Muscle of leg (tissue), 11 donors: ENCODE results near the gene SRP14. TPM values are rescaled to one million over a fixed set of nuclear protein-coding genes. Genes with fewer than 3 reads are reported as not detected.
"Not testable (repeated sequence)": the region's sequence is repeated elsewhere in the genome, so short reads cannot be mapped to it uniquely, and the experiment has no call there.

Source experiments
- DNase-seq: peaks from one replicate; pipeline ENCODE4 v3.0.0; 2013
- H3K27ac ChIP-seq: one replicate; pipeline ENCODE4 v1.5.1; 2013; ENCODE audit warnings: mild to moderate bottlenecking, low read length, control low read depth
- H3K27me3 ChIP-seq: one replicate; pipeline ENCODE4 v1.6.1; 2013; ENCODE audit warnings: low read length; ENCODE audit not compliant: control insufficient read depth, insufficient read depth
- H3K36me3 ChIP-seq: one replicate; pipeline ENCODE4 v1.6.1; 2013; ENCODE audit warnings: low read length; ENCODE audit not compliant: control insufficient read depth, insufficient read depth
- H3K4me1 ChIP-seq: one replicate; pipeline ENCODE4 v1.6.1; 2013; ENCODE audit warnings: low read length; ENCODE audit not compliant: control insufficient read depth, insufficient read depth
- H3K4me3 ChIP-seq: one replicate; pipeline ENCODE4 v1.5.1; 2013; ENCODE audit warnings: low read length, control low read depth
- H3K9me3 ChIP-seq: replicated peaks from 2 replicates; pipeline ENCODE4 v1.6.1; 2013; ENCODE audit warnings: low read depth, low read length; ENCODE audit not compliant: control insufficient read depth
- WGBS: methylation state at CpG from one replicate; pipeline ENCODE4 v1.1.5; 2013; ENCODE audit warnings: missing lambda C conversion rate; ENCODE audit not compliant: insufficient coverage; 5-methylcytosine and 5-hydroxymethylcytosine counted together
- polyA plus RNA-seq, 8 donors: library from polyadenylated mRNA; unstranded; fragments of 120-200 nt; gene quantifications; one replicate each; pipeline versions ENCODE4 v1.2.1 to v1.2.3, GENCODE V29; 2013; ENCODE audit warnings: inconsistent platforms in 1 of 8, low replicate concordance in 1 of 8; ENCODE audit not compliant: insufficient read length in 8 of 8, insufficient read depth in 1 of 8
- total RNA-seq: library from RNA; stranded (reverse); fragments of 120-200 nt; gene quantifications from one replicate; pipeline ENCODE4 v1.2.4, GENCODE V29; 2013

Gene SRP14
- total and polyA plus RNA-seq, 9 donors = 148 to 493 (median 355) TPM

- Histone ChIP-seq H3K27me3 (no peaks in the 10 kb centered on the region), H3K4me3 (no peak overlapping the region), H3K4me1 (no peaks in the 10 kb centered on the region), H3K9me3 (no peaks in the 10 kb centered on the region), H3K36me3 (peaks cover 72% of the 10 kb centered on the region), H3K27ac (no peak overlapping the region)
- WGBS = no CpG with 5 or more reads among the region's 3 CpGs
- DNase-seq = no peak
Measured at GRCh38 chr15:40006003-40006402, 33.0 kb downstream of the SRP14 start.

- Histone ChIP-seq H3K4me1 (no peaks in the 10 kb centered on the region), H3K9me3 (no peaks in the 10 kb centered on the region), H3K27ac (no peak overlapping the region), H3K36me3 (peaks cover 60% of the 10 kb centered on the region), H3K27me3 (no peaks in the 10 kb centered on the region), H3K4me3 (no peak overlapping the region)
- no peak for DNase-seq
- 96% methylated on average over 3 of the region's 7 CpGs for WGBS
Measured at GRCh38 chr15:40003116-40003916, 35.7 kb downstream of the SRP14 start.

- no peaks in the 10 kb centered on the region for H3K4me1 ChIP-seq
- H3K9me3 ChIP-seq = no peaks in the 10 kb centered on the region
- H3K27ac ChIP-seq = no peak overlapping the region
- no peaks in the 10 kb centered on the region for H3K27me3 ChIP-seq
- no peak for DNase-seq
- H3K36me3 ChIP-seq = peaks cover 51% of the 10 kb centered on the region
- WGBS = no CpG with 5 or more reads among the region's 2 CpGs
- H3K4me3 ChIP-seq = no peak overlapping the region
Measured at GRCh38 chr15:40002295-40002694, 36.7 kb downstream of the SRP14 start.

DNA sequence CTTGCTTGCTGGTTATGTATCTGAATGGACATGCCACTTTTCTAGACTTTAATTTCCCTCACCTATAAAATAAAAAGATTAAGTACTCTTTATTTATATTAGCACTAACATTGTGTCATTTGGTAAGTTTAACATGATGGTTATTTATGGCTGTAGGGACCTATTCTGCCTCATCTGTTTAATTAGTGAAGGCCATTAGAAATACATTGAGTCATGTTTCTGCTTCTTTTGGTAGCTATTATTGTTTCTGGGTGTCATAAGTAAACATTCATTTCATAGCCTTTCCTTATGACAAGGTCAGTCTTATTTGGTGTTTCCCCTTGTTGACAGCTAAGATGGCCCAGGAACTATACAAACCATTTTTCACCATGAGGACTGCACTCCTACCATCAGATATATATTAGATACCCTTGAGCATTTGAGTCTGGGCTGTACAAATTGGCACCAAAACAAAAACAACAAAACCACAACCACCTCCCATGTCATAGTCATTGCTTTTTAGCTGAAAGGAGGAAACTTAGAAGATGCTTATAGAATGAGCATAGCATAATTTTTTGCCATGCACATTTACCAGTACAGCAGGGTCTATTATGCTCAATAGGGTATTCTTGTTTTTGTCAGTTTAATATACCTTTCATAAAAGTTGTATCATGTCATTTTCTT lies 39.3 kb downstream of the SRP14 start:
- Histone ChIP-seq H3K27me3 (no peaks in the 10 kb centered on the region), H3K4me1 (no peaks in the 10 kb centered on the region), H3K27ac (no peak overlapping the region), H3K36me3 (peaks cover 45% of the 10 kb centered on the region), H3K4me3 (no peak overlapping the region), H3K9me3 (no peaks in the 10 kb centered on the region)
- no peak for DNase-seq

DNA sequence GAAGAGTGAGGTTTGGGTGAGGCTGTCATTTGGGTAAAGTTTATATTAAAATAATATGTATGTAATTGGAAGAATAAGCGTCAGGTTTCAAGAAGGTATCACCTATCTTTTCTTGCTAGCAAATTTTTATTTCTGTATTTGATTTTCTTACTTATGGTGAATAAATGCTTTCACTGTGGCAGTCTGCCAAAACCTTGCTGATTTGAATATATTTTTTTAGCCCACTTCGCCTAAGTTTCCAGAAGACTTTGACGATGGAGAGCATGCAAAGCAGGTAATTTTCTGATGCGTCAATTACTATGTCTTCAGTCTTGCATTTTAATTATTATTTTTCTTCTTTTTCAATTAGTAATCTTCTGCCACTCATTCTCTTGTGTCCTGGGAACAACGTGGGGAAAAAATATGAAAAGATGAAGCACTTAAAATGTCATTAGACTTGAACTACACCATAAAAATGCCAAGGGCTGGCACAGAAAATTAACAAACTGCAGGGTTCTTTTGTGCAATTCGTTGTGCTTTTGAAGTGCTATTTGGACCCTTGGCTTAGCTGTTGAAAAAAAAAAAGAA lies 40.4 kb downstream of the SRP14 start:
- Histone ChIP-seq H3K27me3 (no peaks in the 10 kb centered on the region), H3K36me3 (peaks cover 48% of the 10 kb centered on the region), H3K27ac (no peak overlapping the region), H3K4me3 (no peak overlapping the region), H3K9me3 (no peaks in the 10 kb centered on the region), H3K4me1 (no peaks in the 10 kb centered on the region)
- no CpG with 5 or more reads among the region's 6 CpGs for WGBS
- DNase-seq = no peak

GRCh38 chr15:39997639-39998038 lies 41.3 kb downstream of the SRP14 start:
- no CpG with 5 or more reads among the region's 6 CpGs for WGBS
- Histone ChIP-seq H3K36me3 (peaks cover 50% of the 10 kb centered on the region), H3K4me1 (no peaks in the 10 kb centered on the region), H3K27ac (no peak overlapping the region), H3K27me3 (no peaks in the 10 kb centered on the region), H3K4me3 (no peak overlapping the region), H3K9me3 (no peaks in the 10 kb centered on the region)
- no peak for DNase-seq

DNA sequence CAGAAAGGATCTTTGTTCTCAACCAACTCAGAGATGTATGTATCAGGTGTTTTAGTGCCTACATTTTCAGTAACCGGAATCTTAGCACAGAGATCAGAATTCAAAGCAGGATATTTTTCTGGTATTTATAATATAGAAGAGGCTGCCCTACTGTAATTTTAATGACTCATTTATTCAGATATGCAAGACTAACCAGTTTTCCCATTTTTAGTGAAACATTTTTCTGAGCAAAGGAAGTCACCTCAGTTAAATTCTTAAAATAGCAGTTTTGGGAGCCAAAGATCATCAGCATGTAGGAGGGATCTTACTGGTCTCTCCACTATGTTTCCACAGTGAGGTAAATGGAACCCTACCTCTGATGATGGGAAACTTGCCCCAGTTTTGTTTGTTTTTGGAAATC lies 42.0 kb downstream of the SRP14 start:
- H3K4me1 ChIP-seq = no peaks in the 10 kb centered on the region
- no peak overlapping the region for H3K27ac ChIP-seq
- H3K4me3 ChIP-seq = no peak overlapping the region
- no peak for DNase-seq
- no CpG with 5 or more reads among the region's 1 CpG for WGBS
- H3K27me3 ChIP-seq = no peaks in the 10 kb centered on the region
- peaks cover 49% of the 10 kb centered on the region for H3K36me3 ChIP-seq
- no peaks in the 10 kb centered on the region for H3K9me3 ChIP-seq

DNA sequence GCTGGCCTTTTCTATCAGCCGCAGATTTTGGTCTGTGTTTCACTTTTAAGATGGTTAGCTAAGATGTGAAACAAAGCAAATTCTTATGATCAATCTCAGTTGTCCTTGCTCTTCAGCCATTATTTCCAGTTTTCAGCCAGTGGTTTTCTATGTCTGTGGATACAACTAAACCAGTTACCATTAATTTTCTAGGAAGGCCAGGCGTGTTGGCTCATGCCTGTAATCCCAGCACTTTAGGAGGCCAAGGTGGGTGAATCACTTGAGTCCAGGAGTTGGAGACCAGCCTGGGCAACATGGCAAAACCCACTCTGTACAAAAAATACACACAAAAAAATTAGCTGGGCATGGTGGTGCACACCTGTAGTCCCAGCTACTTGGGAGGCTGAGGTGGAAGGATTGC lies 42.8 kb downstream of the SRP14 start:
- no CpG with 5 or more reads among the region's 2 CpGs for WGBS
- not testable (repeated sequence) for H3K4me1 ChIP-seq
- H3K36me3 ChIP-seq = peaks cover 46% of the 10 kb centered on the region

DNA sequence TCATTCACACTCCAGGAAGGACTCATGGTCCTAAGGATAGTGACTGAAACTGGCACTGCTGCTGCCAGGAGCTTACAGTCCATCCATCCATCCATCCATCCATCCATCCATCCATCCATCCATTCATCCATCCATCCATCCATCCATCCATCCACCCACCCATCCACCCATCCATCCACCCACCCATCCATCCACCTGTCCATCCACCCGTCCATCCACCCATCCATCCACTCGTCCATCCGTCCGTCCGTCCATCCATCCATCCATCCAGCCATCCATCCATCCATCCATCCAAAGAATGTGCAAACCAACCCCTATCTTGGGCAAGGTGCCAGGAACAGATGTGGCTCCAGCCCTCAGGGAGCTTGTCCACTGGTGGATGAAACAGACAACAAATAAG lies 46.0 kb downstream of the SRP14 start:
- H3K4me1 ChIP-seq, DNase-seq, H3K27ac ChIP-seq, H3K27me3 ChIP-seq, H3K9me3 ChIP-seq, H3K4me3 ChIP-seq: not testable (repeated sequence)
- peaks cover 56% of the 10 kb centered on the region for H3K36me3 ChIP-seq
- 91% methylated on average over 5 of the region's 5 CpGs for WGBS

More for the DNA sequence above, 42.8 kb downstream of the SRP14 start:
- H3K4me3 ChIP-seq, H3K27me3 ChIP-seq, DNase-seq, H3K9me3 ChIP-seq, H3K27ac ChIP-seq: not testable (repeated sequence)

GRCh38 chr15:39990706-39991105 lies 48.3 kb downstream of the SRP14 start:
- H3K27ac ChIP-seq = no peak overlapping the region
- peaks cover 62% of the 10 kb centered on the region for H3K36me3 ChIP-seq
- H3K27me3 ChIP-seq = no peaks in the 10 kb centered on the region
- no peaks in the 10 kb centered on the region for H3K9me3 ChIP-seq
- H3K4me3 ChIP-seq = no peak overlapping the region
- WGBS = 81% methylated on average over 4 of the region's 6 CpGs
- H3K4me1 ChIP-seq = no peaks in the 10 kb centered on the region
- DNase-seq = no peak
